ENCODE data around the gene CALHM2.

GRCh38 chr10:103480521-103480920 is 28.4 kb upstream of the CALHM2 start:
- TF ChIP-seq CTCF (IDR thresholded peaks at IDR 0.05) (no peak), POLR2A (IDR thresholded peaks at IDR 0.05) (no peak)

Data from esophagus squamous epithelium (tissue), 4 donors.